ENCODE measurements around the gene HHEX.

- TF ChIP-seq CTCF (IDR thresholded peaks at IDR 0.05), result no peak
- TF ChIP-seq POLR2A (IDR thresholded peaks at IDR 0.05), result no peak
Measured at GRCh38 chr10:92740762-92741161, 51.0 kb downstream of the HHEX start.

Data from heart left ventricle (tissue), 13 donors.